HG03354 (cell line): ENCODE data around the gene GSTK1.
A peak's percentile ranks its signal among the peaks of the same experiment; 100 is the strongest.
"Not testable (repeated sequence)": the region's sequence is repeated elsewhere in the genome, so short reads cannot be mapped to it uniquely, and the experiment has no call there.

Experiments
- ATAC-seq: cut with Tn5 transposase; IDR thresholded peaks from one replicate; pipeline ENCODE4 v1.9.1; 2021; ENCODE audit warnings: mild to moderate bottlenecking; ENCODE audit not compliant: unreplicated experiment, poor library complexity, severe bottlenecking

Gene GSTK1

DNA sequence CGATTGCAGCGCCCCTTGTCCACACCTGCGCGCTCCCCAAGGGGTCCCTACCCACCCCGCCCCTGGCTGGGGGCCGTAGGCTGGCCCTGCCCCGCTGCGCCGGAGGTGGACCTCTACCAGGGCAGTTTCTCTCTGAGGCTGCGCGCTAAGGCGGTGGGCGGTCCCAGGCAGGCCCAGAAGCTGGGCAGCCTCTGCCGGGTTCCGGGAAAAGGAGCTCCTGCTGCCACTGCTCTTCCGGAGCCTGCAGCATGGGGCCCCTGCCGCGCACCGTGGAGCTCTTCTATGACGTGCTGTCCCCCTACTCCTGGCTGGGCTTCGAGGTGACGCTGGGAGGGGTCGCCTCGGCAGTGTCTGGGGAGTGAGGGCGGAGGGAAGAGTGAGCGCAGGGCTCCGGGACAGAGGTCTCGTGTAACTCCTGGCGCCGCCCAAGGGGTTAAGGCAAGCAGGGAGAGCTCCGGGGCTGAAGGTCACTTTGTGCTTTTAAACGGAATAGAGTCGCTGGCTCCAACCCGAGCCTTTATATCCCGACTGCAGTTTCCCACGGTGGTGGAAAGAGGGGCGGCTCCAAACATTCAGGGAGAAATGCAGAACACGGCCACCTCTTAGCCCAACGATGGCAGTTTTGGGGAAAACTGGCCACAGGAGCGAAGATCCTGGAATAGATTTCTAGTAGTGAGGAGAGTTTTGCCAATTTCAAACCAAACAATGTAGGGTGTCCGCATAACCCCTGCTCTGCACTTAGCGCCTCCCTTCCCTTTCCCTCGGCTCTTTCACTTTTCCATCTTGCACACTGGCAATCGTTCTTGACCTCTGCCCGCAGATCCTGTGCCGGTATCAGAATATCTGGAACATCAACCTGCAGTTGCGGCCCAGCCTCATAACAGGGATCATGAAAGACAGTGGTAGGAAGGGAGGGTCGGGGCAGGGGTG lies at the start of gene GSTK1:
Gene GSTK1, plus strand, starts transcription at position 176 of the 930 bp plus-strand sequence. Its CDS starts 73 bp downstream, at position 249.
- peak; percentile 93 for ATAC-seq

DNA sequence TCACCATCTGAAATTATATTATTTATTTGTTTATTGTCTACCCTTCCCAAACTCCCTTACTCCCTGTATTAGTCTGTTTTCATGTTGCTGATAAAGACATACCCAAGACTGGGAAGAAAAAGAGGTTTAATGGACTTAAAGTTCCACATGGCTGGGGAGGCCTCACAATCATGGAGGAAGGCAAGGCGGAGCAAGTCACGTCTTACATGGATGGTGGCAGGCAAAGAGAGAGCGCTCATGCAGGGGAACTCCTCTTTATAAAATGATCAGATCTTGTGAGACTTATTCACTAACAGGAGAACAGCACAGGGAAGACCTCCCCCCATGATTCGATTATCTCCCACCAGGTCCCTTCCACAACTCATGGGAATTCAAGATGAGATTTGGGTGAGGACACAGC lies 49.8 kb upstream of the GSTK1 start:
- not testable (repeated sequence) for ATAC-seq

DNA sequence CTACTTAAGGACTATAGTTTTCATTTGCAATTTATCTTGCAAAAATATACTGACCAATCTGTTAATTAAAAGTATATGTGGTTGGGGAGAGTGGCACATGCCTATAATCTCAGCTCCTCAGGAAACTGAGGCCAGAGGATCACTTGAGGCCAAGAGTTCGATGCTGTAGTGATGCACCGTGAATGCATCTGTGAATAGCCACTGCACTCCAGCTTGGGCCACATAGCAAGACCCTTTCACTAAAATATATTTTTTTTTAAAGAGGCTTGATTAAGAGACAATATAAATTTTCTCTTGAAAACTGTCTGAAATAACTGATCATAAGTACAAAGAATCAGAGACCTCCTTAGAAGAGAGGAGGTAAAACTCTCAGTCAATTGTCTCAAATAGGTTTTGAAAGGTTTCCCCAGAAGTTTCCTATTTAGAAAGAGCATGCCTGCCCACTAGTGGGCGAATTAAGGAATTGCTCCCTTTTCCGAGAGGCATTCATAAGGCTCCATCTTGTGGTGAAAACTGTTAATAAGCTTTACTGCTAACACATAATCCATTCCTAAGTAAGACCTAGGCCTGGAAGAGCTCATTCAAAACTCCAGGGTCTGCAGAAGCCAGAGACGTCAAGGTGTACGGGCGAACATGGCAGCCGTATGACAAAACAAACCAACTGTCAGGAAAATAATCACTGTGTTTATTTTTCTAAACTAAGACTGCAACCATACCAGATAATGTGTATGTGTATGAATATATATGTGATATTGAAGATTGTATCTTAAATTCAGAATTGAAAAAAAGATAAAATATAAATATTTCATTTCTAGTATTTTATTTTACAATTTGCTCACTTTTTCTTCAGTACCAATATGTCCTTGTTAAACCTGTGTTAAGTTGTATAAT lies 48.2 kb upstream of the GSTK1 start:
- ATAC-seq = peak; percentile 95

GRCh38 chr7:143216151-143216550 lies 47.1 kb upstream of the GSTK1 start:
- ATAC-seq = no peak

DNA sequence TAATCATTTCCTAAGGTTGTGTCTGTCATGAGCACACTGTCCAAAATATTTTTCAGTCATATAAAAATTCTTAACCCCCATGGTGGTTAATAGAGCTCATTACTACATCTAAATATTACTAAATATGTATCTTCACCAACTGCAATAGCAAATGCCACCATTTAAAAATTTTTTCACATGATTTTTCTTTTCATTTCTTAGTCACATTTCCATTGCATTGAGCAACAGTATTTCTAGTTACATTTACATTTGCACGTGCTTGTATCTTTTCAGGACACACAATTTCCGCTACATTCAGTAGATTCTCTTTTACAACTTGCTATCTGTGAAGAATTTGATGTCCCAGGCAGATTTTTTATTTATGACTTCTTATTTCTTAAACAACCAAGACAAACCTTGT lies 46.6 kb upstream of the GSTK1 start:
- ATAC-seq = no peak

GRCh38 chr7:143217806-143218205 lies 45.4 kb upstream of the GSTK1 start:
- ATAC-seq = no peak

- no peak for ATAC-seq
Measured at GRCh38 chr7:143221286-143221685, 42.0 kb upstream of the GSTK1 start.

- no peak for ATAC-seq
Measured at GRCh38 chr7:143221737-143222136, 41.5 kb upstream of the GSTK1 start, which contains the start of gene TAS2R40. Gene TAS2R40 (plus strand): TSS chr7:143222037. CDS start chr7:143222079, 42 bp downstream.

- ATAC-seq = no peak
Measured at GRCh38 chr7:143222782-143223181, 40.5 kb upstream of the GSTK1 start.

GRCh38 chr7:143223784-143224183 lies 39.5 kb upstream of the GSTK1 start:
- ATAC-seq = no peak

GRCh38 chr7:143225047-143225446 lies 38.2 kb upstream of the GSTK1 start:
- ATAC-seq = no peak

DNA sequence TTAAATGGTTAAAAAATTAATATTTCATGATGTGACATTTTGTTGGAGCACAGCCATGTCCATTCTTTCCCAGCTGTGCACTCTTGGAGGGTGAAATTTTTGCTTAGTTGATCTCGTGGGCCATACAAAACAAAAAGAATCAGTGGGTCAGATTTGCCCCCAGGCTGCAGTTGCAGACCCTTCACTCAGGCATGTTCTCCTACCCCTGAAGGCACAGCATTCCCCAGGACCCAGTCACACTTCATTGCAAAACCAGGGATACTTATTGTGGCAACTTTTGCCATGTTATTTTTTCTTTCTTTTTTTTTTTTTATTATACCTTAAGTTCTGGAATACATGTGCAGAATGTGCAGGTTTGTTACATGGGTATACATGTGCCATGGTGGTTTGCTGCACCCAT lies 35.4 kb upstream of the GSTK1 start:
- no peak for ATAC-seq

DNA sequence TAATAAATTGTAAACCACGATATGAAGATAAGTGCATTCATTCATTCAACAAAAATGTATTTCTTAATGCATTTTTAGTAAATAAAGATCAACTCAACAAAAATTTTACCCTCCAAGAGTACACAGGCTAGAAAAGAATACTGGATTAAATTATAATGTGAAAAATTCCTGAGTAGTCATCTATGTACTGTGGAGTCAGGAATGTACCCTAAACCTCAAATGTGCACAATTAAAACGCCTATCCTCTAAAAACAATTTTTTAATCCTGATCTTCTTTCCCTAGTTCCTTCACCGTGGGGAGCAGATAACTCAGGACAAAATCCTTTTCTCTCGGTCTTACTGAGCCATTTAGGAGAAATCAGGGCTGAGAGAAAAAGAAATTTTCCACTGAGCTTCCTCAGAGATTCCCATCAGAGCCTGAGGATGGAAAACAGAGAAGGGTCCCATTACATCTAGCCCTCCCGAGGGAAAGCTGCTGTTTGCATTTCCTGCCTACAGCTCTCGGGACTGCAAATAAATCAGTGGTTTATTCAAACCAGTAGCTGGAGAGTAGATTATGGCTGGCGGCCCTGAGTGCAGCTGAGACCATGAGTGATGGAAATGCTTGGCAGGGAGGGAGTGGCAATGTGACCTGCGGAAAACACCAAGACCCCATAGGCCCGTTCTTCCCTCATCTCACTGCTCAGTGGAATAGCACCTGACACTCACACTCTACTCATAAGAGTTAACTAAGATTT lies 34.0 kb upstream of the GSTK1 start:
- ATAC-seq = no peak

- ATAC-seq = no peak
Measured at GRCh38 chr7:143230602-143231457, 32.4 kb upstream of the GSTK1 start.

DNA sequence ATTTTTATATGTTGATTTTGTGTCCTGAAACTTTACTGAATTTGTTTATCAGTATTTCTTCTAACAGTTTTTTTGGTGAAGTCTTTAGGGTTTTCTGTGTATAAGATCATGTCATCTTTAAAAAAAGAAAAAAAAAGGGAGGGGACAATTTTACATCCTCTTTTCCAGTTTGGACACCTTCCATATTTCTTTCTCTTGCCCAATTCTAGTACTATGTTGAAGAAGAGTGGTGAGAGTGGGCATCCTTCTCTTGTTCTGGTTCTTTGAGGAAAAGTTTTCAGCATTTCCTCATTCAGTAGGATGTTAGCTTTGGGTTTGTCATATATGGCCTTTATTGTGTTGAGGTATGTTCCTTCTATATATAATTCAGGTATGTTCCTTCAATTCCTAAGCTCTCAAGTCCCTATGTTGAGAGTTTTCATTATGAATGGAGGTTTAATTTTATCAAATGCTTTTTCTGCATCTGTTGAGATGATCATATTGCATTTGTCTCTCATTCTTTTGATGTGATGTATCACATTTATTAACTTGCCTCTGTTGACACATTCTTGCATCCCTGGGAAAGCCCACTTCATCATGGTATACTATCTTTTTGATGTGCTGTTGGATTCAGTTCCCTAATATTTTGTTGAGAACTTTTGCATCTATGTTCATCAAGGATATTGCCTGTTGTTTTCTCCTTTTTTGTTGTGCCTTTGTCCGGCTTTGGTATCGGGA lies 29.3 kb upstream of the GSTK1 start:
- no peak for ATAC-seq

DNA sequence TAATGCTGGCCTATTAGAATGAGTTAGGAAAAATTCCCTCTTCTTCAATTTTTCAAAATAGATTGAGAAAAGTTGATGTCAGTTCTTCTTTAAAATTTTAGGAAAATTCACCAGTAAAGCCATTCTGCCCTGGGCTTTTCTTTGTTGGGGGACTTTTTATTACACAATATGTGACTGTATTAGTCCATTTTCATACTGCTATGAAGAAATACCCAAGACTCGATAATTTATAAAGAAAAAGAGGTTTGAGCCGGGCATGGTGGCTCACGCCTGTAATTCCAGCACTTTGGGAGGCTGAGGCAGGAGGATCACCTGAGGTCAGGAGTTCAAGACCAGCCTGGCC lies 28.7 kb upstream of the GSTK1 start:
- no peak for ATAC-seq

DNA sequence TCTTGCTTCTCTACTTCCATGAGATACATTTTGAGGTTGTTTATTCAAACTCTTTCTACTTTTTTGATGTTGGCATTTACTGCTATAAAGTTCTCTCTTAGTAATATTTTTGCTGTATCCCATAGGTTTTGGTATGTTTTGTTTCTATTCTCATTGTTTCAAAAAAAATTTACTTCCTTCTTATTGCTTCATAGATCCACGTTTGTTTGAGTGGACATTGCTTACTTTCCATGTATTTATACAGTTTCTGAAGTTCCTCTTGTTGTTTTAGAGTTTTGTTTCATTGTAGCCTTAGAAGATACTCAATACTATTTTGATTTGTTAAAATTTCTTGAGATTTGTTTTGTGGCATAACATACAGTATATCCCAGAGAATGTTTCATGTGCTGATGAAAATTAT lies 27.7 kb upstream of the GSTK1 start:
- ATAC-seq = no peak

- no peak for ATAC-seq
Measured at GRCh38 chr7:143236408-143236990, 26.7 kb upstream of the GSTK1 start.
